GM12878 (cell line): ENCODE measurements around the gene DOK1. TPM values are rescaled to one million over a fixed set of nuclear protein-coding genes. Genes with fewer than 3 reads are reported as not detected.

ENCODE experiments used
- ASH2L ChIP-seq: fragments of 300-600, 200-600 bp; sonication (generic); IDR thresholded peaks from 2 replicates; pipeline ENCODE4 v1.6.1; 2017; ENCODE audit warnings: low read depth, mild to moderate bottlenecking, borderline replicate concordance
- BHLHE40 ChIP-seq, 2 experiments: fragments of 450-650 bp in 1 of 2; IDR thresholded peaks; 2 replicates each; pipeline ENCODE4 v1.6.1; 2011 to 2017; ENCODE audit warnings: low read depth in 2 of 2, borderline replicate concordance in 1 of 2, improper control_type of control experiment in 1 of 2, low read length in 1 of 2, mild to moderate bottlenecking in 1 of 2
- CBX3 ChIP-seq: fragments of 200-600 bp; sonication (generic); IDR thresholded peaks from 2 replicates; pipeline ENCODE4 v1.6.1; 2016; ENCODE audit warnings: low read depth, borderline replicate concordance
- EP300 ChIP-seq, 2 experiments: fragments of 150-350 bp in 1 of 2; IDR thresholded peaks; 2 replicates each; pipeline ENCODE4 v1.6.1; 2011 to 2012; ENCODE audit warnings: low read depth in 2 of 2, low read length in 2 of 2, borderline replicate concordance in 1 of 2, improper control_type of control experiment in 1 of 2, inconsistent platforms in 1 of 2; ENCODE audit not compliant: control insufficient read depth in 1 of 2
- FOXK2 ChIP-seq: fragments of 450-650 bp; IDR thresholded peaks from 2 replicates; pipeline ENCODE4 v1.6.1; 2017; ENCODE audit warnings: mild to moderate bottlenecking, moderate library complexity
- FOXM1 ChIP-seq: IDR thresholded peaks from 2 replicates; pipeline ENCODE4 v1.6.1; 2012; ENCODE audit warnings: low read depth, mild to moderate bottlenecking, inconsistent platforms, low read length, moderate library complexity
- HCFC1 ChIP-seq: fragments of 150-350 bp; IDR thresholded peaks from 2 replicates; pipeline ENCODE4 v1.6.1; 2014; ENCODE audit warnings: low read length
- JUNB ChIP-seq: IDR thresholded peaks from 2 replicates; pipeline ENCODE4 v1.6.1; 2016; ENCODE audit warnings: antibody characterized with exemption, mild to moderate bottlenecking
- NBN ChIP-seq: fragments of 450-650 bp; IDR thresholded peaks from 2 replicates; pipeline ENCODE4 v1.6.1; 2016
- POU2F2 ChIP-seq: IDR thresholded peaks from 3 replicates; pipeline ENCODE4 v1.6.1; 2011; ENCODE audit warnings: low read depth, mild to moderate bottlenecking, low read length, borderline replicate concordance
- RCOR1 ChIP-seq: conservative IDR thresholded peaks from 2 replicates; pipeline ENCODE4 v1.6.1; 2012; ENCODE audit warnings: low read depth, low read length, improper control_type of control experiment
- RELA ChIP-seq: fragments of 450-650 bp; IDR thresholded peaks from 2 replicates; pipeline ENCODE4 v1.8.0; 2014; ENCODE audit warnings: borderline replicate concordance; ENCODE audit not compliant: partially characterized antibody
- RFX5 ChIP-seq: IDR thresholded peaks from 2 replicates; pipeline ENCODE4 v1.6.1; 2011; ENCODE audit warnings: low read depth, low read length, improper control_type of control experiment
- SMAD1 ChIP-seq: fragments of 450-650 bp; IDR thresholded peaks from 2 replicates; pipeline ENCODE4 v1.6.1; 2018; ENCODE audit warnings: mild to moderate bottlenecking, low read depth; ENCODE audit not compliant: partially characterized antibody
- SUPT20H ChIP-seq: IDR thresholded peaks from 2 replicates; pipeline ENCODE4 v1.6.1; 2011; ENCODE audit warnings: low read depth, mild to moderate bottlenecking, low read length, moderate library complexity, borderline replicate concordance; ENCODE audit not compliant: control insufficient read depth
- TCF12 ChIP-seq: IDR thresholded peaks from 2 replicates; pipeline ENCODE4 v1.6.1; 2011; ENCODE audit warnings: low read depth, mild to moderate bottlenecking, low read length
- YBX1 ChIP-seq: fragments of 450-650 bp; IDR thresholded peaks from 2 replicates; pipeline ENCODE4 v1.6.1; 2016; ENCODE audit warnings: antibody characterized with exemption
- ZBED1 ChIP-seq: IDR thresholded peaks from 2 replicates; pipeline ENCODE4 v1.6.1; 2016; ENCODE audit warnings: borderline replicate concordance
- ZNF622 ChIP-seq: fragments of 450-650 bp; IDR thresholded peaks from 2 replicates; pipeline ENCODE4 v1.6.1; 2017; ENCODE audit warnings: mild to moderate bottlenecking, inconsistent platforms
- polyA plus RNA-seq, 11 experiments: library from polyadenylated mRNA; depleted of rRNA in 4 of 11; unstranded in 6 of 11; stranded (reverse) in 5 of 11; fragments of >200 nt; fragmentation: Nextera tagmentation in 4 of 11; fragmentation: Illumina TruSeq in 1 of 11; extraction: Ambion mirVana in 4 of 11; extraction: Trizol in 1 of 11; gene quantifications; 1 replicate in 1 of 11; 2 replicates in 10 of 11; pipeline versions ENCODE4 v1.2.1 to v1.2.3, GENCODE V29; 2011 to 2016; ENCODE audit warnings: inconsistent platforms in 2 of 11, missing spikeins in 2 of 11, low read depth in 1 of 11
- total RNA-seq, 4 experiments: library from RNA; depleted of rRNA in 3 of 4; stranded (reverse); fragments of >200 nt in 3 of 4; fragmentation: Illumina TruSeq in 1 of 4; extraction: Trizol in 1 of 4; gene quantifications; 2 replicates each; pipeline versions ENCODE4 v1.2.1 to v1.2.3, GENCODE V29; 2013 to 2021
- TF ChIP-seq, protein P1 (sequence below): fragments of 450-650 bp; formaldehyde crosslinking; IDR thresholded peaks from 2 replicates; pipeline ENCODE4 v1.4.0; 2020; ENCODE audit warnings: mild to moderate bottlenecking, moderate library complexity
- TF ChIP-seq, protein P2 (sequence below): IDR thresholded peaks from 2 replicates; pipeline ENCODE4 v1.6.1; 2011; ENCODE audit warnings: mild to moderate bottlenecking, low read depth, low read length, moderate library complexity; ENCODE audit not compliant: insufficient replicate concordance

DOK1 gene
- total and polyA plus RNA-seq, 10 of the 15 experiments (the other 5 are each of a cell fraction or from before 2014, with no cell fraction given), result 1.4 to 104 (median 59.7) TPM

DNA sequence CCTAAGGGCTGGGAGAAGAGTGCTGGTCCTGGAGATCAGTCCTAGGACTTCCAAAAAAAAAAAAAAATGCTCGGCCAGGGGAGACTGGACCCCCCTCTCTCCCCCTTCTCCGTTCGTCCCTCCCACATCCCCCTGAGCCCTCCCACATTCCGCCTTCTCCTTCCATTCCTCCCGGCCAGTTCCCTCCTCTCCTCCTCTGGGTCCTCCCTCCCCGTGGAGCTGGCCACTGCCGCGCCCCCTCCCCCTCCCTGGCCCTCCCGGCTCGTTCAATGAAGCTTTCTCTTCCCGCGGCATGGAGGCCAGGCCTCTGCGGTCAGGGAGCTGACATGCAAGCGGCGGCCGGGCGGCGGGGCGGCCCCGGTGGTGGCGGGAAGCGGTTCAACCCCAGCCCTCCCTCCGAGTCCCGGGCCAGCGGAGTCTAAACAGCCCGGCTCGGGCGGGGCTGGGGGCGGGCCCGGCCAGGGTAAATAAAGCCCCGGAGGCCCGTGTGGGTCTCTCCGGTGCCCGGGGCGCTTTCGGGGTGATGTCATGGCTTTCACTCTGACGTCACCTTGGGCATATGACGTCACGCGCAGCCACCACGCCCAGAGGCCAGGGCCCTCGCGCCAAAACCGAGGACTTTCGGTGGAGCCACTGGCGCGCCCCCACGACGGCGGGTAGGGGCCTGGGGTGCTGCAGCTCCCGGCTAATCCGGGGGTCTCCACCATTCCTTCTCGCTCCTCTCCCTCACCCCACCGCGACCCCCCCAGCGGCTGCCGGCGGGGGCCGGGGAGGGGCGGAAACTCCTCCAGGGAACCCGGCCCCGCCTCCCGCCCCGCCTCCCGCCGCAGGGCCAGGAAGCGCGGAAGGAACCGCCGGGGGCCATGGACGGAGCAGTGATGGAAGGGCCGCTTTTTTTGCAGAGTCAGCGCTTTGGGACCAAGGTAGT lies at the start of gene DOK1, which contains the start of gene LOXL3 (continued):
- no peak for TF ChIP-seq RCOR1
- TF ChIP-seq TCF12, result no peak
- TF ChIP-seq EP300 (IDR thresholded peaks at IDR 0.05; ENCODE audit: borderline replicate concordance in 1 of 2, control insufficient read depth in 1 of 2, low read depth in 2 of 2, low read length in 2 of 2), result peak in 1 of 2 experiments; percentile 28; a peak in 1 of 4 replicates
- no peak for TF ChIP-seq FOXK2
- TF ChIP-seq SUPT20H, result no peak
- no peak for TF ChIP-seq ZNF622
- no peak for TF ChIP-seq HCFC1
- TF ChIP-seq JUNB, result peak; percentile 54; the same call in 1 of the 2 replicates
- no peak for TF ChIP-seq SMAD1
- TF ChIP-seq BHLHE40 (IDR thresholded peaks at IDR 0.05; ENCODE audit: borderline replicate concordance in 1 of 2, low read depth in 2 of 2, low read length in 1 of 2), result peak in 1 of 2 experiments; percentile 74; a peak in 2 of 4 replicates
- TF ChIP-seq ZBED1, result no peak
- peak; percentile 55 for TF ChIP-seq RELA
- TF ChIP-seq, protein P1, sequence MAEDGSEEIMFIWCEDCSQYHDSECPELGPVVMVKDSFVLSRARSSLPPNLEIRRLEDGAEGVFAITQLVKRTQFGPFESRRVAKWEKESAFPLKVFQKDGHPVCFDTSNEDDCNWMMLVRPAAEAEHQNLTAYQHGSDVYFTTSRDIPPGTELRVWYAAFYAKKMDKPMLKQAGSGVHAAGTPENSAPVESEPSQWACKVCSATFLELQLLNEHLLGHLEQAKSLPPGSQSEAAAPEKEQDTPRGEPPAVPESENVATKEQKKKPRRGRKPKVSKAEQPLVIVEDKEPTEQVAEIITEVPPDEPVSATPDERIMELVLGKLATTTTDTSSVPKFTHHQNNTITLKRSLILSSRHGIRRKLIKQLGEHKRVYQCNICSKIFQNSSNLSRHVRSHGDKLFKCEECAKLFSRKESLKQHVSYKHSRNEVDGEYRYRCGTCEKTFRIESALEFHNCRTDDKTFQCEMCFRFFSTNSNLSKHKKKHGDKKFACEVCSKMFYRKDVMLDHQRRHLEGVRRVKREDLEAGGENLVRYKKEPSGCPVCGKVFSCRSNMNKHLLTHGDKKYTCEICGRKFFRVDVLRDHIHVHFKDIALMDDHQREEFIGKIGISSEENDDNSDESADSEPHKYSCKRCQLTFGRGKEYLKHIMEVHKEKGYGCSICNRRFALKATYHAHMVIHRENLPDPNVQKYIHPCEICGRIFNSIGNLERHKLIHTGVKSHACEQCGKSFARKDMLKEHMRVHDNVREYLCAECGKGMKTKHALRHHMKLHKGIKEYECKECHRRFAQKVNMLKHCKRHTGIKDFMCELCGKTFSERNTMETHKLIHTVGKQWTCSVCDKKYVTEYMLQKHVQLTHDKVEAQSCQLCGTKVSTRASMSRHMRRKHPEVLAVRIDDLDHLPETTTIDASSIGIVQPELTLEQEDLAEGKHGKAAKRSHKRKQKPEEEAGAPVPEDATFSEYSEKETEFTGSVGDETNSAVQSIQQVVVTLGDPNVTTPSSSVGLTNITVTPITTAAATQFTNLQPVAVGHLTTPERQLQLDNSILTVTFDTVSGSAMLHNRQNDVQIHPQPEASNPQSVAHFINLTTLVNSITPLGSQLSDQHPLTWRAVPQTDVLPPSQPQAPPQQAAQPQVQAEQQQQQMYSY (CRISPR knock-in tag), result no peak
- no peak for TF ChIP-seq ASH2L
- no peak for TF ChIP-seq CBX3
- TF ChIP-seq NBN, result peak; percentile 100
- no peak for TF ChIP-seq YBX1
- no peak for TF ChIP-seq FOXM1
- no peak for TF ChIP-seq POU2F2
- TF ChIP-seq, protein P2, sequence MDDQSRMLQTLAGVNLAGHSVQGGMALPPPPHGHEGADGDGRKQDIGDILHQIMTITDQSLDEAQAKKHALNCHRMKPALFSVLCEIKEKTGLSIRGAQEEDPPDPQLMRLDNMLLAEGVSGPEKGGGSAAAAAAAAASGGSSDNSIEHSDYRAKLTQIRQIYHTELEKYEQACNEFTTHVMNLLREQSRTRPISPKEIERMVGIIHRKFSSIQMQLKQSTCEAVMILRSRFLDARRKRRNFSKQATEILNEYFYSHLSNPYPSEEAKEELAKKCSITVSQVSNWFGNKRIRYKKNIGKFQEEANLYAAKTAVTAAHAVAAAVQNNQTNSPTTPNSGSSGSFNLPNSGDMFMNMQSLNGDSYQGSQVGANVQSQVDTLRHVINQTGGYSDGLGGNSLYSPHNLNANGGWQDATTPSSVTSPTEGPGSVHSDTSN, result no peak
- TF ChIP-seq RFX5, result 0 out of 2 replicates have a peak, but pooled peaks have one; percentile 21
